ENCODE results near the gene GALR2.
"Not testable (repeated sequence)": the region's sequence is repeated elsewhere in the genome, so short reads cannot be mapped to it uniquely, and the experiment has no call there.

GALR2 gene

GRCh38 chr17:76050538-76051467 is 23.8 kb upstream of the GALR2 start:
- no peak for DNase-seq

DNA sequence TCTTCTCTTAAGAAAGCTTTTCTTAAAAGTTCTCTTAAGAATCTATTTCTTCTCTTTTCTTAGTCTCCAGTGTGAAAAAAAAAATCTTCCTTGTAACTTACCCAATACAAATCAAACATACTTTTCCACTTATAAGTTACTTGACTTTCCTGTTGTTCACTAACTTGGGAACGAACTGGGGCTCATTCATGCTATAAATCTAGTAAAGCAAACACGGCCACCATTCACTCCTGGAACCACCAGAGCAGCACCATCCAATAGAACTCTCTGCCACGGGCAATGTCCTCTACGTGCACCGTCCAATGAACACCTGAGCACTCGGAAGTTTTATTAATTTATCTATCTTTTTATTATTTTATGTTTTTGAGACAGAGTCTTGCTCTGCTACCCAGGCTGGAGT is 23.0 kb upstream of the GALR2 start:
- DNase-seq: no peak

GRCh38 chr17:76053246-76054111 is 21.1 kb upstream of the GALR2 start:
- DNase-seq: no peak

DNA sequence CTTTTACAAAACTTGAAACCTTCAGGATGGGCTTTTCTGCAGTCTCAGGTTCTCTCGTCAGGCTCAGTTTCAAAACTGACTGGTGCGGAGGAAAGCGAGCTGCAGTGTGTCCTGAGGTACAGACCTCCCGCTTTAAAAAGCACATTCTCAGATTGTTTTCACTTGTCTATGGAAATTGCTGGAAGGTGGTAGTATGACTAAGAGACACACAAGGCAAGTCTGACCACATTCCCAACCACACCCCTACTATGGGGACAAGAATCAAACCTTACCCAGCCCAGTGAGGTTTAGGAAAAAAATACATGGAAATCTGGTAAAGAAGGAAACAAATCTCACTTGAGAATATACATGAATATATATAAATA is 20.5 kb upstream of the GALR2 start:
- no peak for DNase-seq

- no peak for DNase-seq
Observed at GRCh38 chr17:76056882-76057281, 17.7 kb upstream of the GALR2 start.

GRCh38 chr17:76058264-76058663 is 16.3 kb upstream of the GALR2 start:
- DNase-seq: not testable (repeated sequence)

GRCh38 chr17:76063875-76064546 is 10.6 kb upstream of the GALR2 start:
- no peak for DNase-seq

GRCh38 chr17:76065775-76066174 is 8.8 kb upstream of the GALR2 start:
- DNase-seq: no peak

- no peak for DNase-seq
Observed at GRCh38 chr17:76071531-76072147, 2.9 kb upstream of the GALR2 start.

- DNase-seq: peak; percentile 87
Observed at GRCh38 chr17:76072148-76072858, 2.3 kb upstream of the GALR2 start, which contains the start of gene SRP68. Gene SRP68, minus strand, starts transcription at chr17:76072517. Its CDS starts 26 bp downstream, at chr17:76072491.

- no peak for DNase-seq
Observed at GRCh38 chr17:76075364-76076145, 974 bp downstream of the GALR2 start.

- no peak for DNase-seq
Observed at GRCh38 chr17:76076146-76076764, 1.7 kb downstream of the GALR2 start.

DNA sequence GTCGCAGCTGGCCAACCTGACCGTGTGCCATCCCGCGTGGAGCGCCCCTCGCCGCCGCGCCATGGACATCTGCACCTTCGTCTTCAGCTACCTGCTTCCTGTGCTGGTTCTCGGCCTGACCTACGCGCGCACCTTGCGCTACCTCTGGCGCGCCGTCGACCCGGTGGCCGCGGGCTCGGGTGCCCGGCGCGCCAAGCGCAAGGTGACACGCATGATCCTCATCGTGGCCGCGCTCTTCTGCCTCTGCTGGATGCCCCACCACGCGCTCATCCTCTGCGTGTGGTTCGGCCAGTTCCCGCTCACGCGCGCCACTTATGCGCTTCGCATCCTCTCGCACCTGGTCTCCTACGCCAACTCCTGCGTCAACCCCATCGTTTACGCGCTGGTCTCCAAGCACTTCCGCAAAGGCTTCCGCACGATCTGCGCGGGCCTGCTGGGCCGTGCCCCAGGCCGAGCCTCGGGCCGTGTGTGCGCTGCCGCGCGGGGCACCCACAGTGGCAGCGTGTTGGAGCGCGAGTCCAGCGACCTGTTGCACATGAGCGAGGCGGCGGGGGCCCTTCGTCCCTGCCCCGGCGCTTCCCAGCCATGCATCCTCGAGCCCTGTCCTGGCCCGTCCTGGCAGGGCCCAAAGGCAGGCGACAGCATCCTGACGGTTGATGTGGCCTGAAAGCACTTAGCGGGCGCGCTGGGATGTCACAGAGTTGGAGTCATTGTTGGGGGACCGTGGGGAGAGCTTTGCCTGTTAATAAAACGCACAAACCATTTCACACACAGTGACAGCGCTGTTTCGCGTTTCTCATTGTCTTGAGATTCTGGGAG is 2.4 kb downstream of the GALR2 start:
- DNase-seq: no peak

- peak; percentile 37 for DNase-seq
Observed at GRCh38 chr17:76077584-76078110, 3.1 kb downstream of the GALR2 start.

GRCh38 chr17:76078370-76078769 is 3.8 kb downstream of the GALR2 start:
- DNase-seq: not testable (repeated sequence)

DNA sequence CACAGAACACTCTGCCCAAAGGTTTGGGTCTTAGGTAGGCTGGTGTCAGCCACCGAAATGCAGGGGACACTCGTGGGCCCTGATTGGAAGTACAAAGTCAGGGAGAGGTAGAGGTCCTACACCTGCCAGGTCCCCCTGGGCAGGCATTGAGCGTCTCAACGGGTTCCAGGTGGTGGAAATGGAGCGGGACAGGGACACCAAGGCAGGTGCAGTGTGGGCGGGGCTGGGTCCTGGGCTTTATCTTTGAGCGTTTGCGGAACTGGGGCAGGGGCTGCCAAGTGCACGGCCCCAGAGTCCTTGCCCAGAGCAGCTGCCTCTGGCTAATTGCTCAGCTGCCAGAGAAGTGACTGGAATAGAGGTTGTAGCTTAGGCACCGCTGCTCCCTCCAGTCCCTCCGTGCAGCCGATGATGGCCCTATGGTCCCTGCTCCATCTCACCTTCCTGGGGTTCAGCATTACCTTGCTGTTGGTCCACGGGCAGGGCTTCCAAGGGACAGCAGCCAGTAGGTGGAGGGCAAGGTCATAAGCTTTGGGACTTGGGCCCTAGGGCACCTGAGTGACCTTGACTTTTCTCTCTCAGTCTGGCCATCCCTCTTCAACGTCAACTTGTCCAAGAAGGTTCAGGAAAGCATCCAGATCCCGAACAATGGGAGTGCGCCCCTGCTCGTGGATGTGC is 4.4 kb downstream of the GALR2 start, which contains the start of gene ZACN:
ZACN (plus strand) TSS at position 323 of the 675 bp plus-strand sequence; CDS start at position 406, 83 bp downstream.
- DNase-seq: peak; percentile 87

DNA sequence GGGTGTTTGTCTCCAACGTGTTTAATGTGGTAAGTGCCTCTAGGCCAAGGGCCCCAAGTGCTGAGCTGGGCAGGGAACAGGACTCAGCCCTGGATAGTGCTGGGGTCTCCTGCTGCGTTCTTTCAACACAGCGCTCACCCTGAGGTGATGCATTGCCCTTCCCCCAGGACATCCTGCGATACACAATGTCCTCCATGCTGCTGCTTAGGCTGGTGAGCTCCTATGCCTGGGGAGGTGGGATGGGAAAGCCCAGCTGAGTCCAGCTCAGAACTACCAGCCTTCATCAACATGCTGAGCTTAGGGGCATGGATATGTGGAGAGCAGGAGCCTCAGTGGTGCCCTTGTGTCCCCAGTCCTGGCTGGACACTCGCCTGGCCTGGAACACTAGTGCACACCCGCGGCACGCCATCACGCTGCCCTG is 5.0 kb downstream of the GALR2 start:
- no peak for DNase-seq

GRCh38 chr17:76079956-76080767 is 5.6 kb downstream of the GALR2 start:
- no peak for DNase-seq

Measured in DMS79 (cell line).